Measurements from ENCODE around the gene OAT.

The OAT gene

GRCh38 chr10:124408357-124408756 is 10.4 kb downstream of the OAT start:
- no peak for TF ChIP-seq PATZ1 (CRISPR knock-in tag; IDR thresholded peaks at IDR 0.05; ENCODE audit: borderline replicate concordance)
- no peak for TF ChIP-seq PPARA (CRISPR knock-in tag; IDR thresholded peaks at IDR 0.05; ENCODE audit: borderline replicate concordance)
- TF ChIP-seq SNAI2 (CRISPR knock-in tag; IDR thresholded peaks at IDR 0.05) = no peak
- TF ChIP-seq, protein P1, sequence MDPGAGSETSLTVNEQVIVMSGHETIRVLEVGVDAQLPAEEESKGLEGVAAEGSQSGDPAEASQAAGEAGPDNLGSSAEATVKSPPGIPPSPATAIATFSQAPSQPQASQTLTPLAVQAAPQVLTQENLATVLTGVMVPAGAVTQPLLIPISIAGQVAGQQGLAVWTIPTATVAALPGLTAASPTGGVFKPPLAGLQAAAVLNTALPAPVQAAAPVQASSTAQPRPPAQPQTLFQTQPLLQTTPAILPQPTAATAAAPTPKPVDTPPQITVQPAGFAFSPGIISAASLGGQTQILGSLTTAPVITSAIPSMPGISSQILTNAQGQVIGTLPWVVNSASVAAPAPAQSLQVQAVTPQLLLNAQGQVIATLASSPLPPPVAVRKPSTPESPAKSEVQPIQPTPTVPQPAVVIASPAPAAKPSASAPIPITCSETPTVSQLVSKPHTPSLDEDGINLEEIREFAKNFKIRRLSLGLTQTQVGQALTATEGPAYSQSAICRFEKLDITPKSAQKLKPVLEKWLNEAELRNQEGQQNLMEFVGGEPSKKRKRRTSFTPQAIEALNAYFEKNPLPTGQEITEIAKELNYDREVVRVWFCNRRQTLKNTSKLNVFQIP (CRISPR knock-in tag; IDR thresholded peaks at IDR 0.05; ENCODE audit: borderline replicate concordance, low read depth) = no peak
- TF ChIP-seq CSRNP3 (CRISPR knock-in tag; IDR thresholded peaks at IDR 0.05) = no peak
- TF ChIP-seq ZFP3 (CRISPR knock-in tag; IDR thresholded peaks at IDR 0.05) = no peak
- ATAC-seq = no peak

GRCh38 chr10:124407456-124407855 is 11.3 kb downstream of the OAT start:
- TF ChIP-seq, protein P1 (CRISPR knock-in tag; IDR thresholded peaks at IDR 0.05; ENCODE audit: borderline replicate concordance, low read depth) = no peak
- TF ChIP-seq CSDC2 (CRISPR knock-in tag; IDR thresholded peaks at IDR 0.05) (no peak), ESRRG (CRISPR knock-in tag; IDR thresholded peaks at IDR 0.05) (no peak)
- no peak for ATAC-seq

GRCh38 chr10:124403548-124403947 is 15.2 kb downstream of the OAT start:
- no peak for TF ChIP-seq PPARA (CRISPR knock-in tag; IDR thresholded peaks at IDR 0.05; ENCODE audit: borderline replicate concordance)
- TF ChIP-seq PATZ1 (CRISPR knock-in tag; IDR thresholded peaks at IDR 0.05; ENCODE audit: borderline replicate concordance) = no peak
- TF ChIP-seq SNAI2 (CRISPR knock-in tag; IDR thresholded peaks at IDR 0.05) = no peak
- no peak for TF ChIP-seq ZNF8 (CRISPR knock-in tag; IDR thresholded peaks at IDR 0.05)
- TF ChIP-seq GLIS3 (CRISPR knock-in tag; IDR thresholded peaks at IDR 0.05) = no peak
- no peak for TF ChIP-seq ARNTL (CRISPR knock-in tag; IDR thresholded peaks at IDR 0.05; ENCODE audit: borderline replicate concordance, low read depth)
- no peak for TF ChIP-seq TSHZ2 (CRISPR knock-in tag; IDR thresholded peaks at IDR 0.05)
- no peak for TF ChIP-seq CSDC2 (CRISPR knock-in tag; IDR thresholded peaks at IDR 0.05)
- TF ChIP-seq, protein P2, sequence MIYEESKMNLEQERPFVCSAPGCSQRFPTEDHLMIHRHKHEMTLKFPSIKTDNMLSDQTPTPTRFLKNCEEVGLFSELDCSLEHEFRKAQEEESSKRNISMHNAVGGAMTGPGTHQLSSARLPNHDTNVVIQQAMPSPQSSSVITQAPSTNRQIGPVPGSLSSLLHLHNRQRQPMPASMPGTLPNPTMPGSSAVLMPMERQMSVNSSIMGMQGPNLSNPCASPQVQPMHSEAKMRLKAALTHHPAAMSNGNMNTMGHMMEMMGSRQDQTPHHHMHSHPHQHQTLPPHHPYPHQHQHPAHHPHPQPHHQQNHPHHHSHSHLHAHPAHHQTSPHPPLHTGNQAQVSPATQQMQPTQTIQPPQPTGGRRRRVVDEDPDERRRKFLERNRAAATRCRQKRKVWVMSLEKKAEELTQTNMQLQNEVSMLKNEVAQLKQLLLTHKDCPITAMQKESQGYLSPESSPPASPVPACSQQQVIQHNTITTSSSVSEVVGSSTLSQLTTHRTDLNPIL (CRISPR knock-in tag; IDR thresholded peaks at IDR 0.05; ENCODE audit: low read depth) = no peak
- TF ChIP-seq ZFP3 (CRISPR knock-in tag; IDR thresholded peaks at IDR 0.05) = no peak
- no peak for TF ChIP-seq ISL1 (CRISPR knock-in tag; IDR thresholded peaks at IDR 0.05)
- TF ChIP-seq ESRRG (CRISPR knock-in tag; IDR thresholded peaks at IDR 0.05) = no peak
- TF ChIP-seq, protein P1 (CRISPR knock-in tag; IDR thresholded peaks at IDR 0.05; ENCODE audit: borderline replicate concordance, low read depth) = no peak
- TF ChIP-seq OSR1 (CRISPR knock-in tag; IDR thresholded peaks at IDR 0.05) = no peak
- TF ChIP-seq TOX (CRISPR knock-in tag; IDR thresholded peaks at IDR 0.05; ENCODE audit: borderline replicate concordance) = no peak
- TF ChIP-seq ZNF565 (CRISPR knock-in tag; conservative IDR thresholded peaks at IDR 0.05; ENCODE audit: low read depth) = no peak
- no peak for TF ChIP-seq CSRNP3 (CRISPR knock-in tag; IDR thresholded peaks at IDR 0.05)
- no peak for TF ChIP-seq RARB (CRISPR knock-in tag; IDR thresholded peaks at IDR 0.05)
- no peak for TF ChIP-seq TCF4 (CRISPR knock-in tag; IDR thresholded peaks at IDR 0.05; ENCODE audit: borderline replicate concordance)
- peak; percentile 100 for ATAC-seq

Measured in SK-N-SH treated with all-trans-retinoic acid at 6 μM for 48 hours (cell line).